Neural cell (in vitro differentiated cells): ENCODE results near the gene TEX2. TPM values are rescaled to one million over a fixed set of nuclear protein-coding genes. Genes with fewer than 3 reads are reported as not detected.

Experiments used
- H2AFZ ChIP-seq: fragments of 200-600, 300-800 bp; sonication (generic), shearing (Covaris generic); 2 replicates; pipeline ENCODE4 v1.6.0; 2014; ENCODE audit warnings: low read depth, mild to moderate bottlenecking, antibody characterized with exemption, low read length, moderate library complexity
- H3F3A ChIP-seq: fragments of 200-600 bp; shearing (Covaris generic); 2 replicates; pipeline ENCODE4 v1.6.1; 2016; ENCODE audit warnings: mild to moderate bottlenecking, moderate library complexity, mixed read lengths, antibody characterized with exemption, low read length; ENCODE audit not compliant: insufficient read depth, poor library complexity, severe bottlenecking
- H3K27ac ChIP-seq: fragments of 200-600, 300-800 bp; sonication (generic), shearing (Covaris generic); 2 replicates; pipeline ENCODE4 v1.5.1; 2014; ENCODE audit warnings: mild to moderate bottlenecking, low read length, moderate library complexity
- H3K27me3 ChIP-seq: fragments of 300-800, 200-600 bp; sonication (generic), shearing (Covaris generic); 2 replicates; pipeline ENCODE4 v1.6.0; 2014; ENCODE audit warnings: mild to moderate bottlenecking, low read depth, low read length, moderate library complexity; ENCODE audit not compliant: insufficient read depth
- H3K36me3 ChIP-seq: fragments of 300-800, 200-600 bp; sonication (generic), shearing (Covaris generic); 2 replicates; pipeline ENCODE4 v1.5.1; 2014; ENCODE audit warnings: mild to moderate bottlenecking, antibody characterized with exemption, low read length, moderate library complexity; ENCODE audit not compliant: insufficient read depth
- H3K4me2 ChIP-seq: fragments of 300-800, 200-600 bp; sonication (generic), shearing (Covaris generic); 2 replicates; pipeline ENCODE4 v1.6.0; 2014; ENCODE audit warnings: mild to moderate bottlenecking, low read length
- H3K4me3 ChIP-seq: fragments of 300-800, 200-600 bp; sonication (generic), shearing (Covaris generic); 2 replicates; pipeline ENCODE4 v1.5.1; 2014; ENCODE audit warnings: mild to moderate bottlenecking, low read length, moderate library complexity
- H3K79me2 ChIP-seq: fragments of 200-600 bp; shearing (Covaris generic); replicated peaks from 2 replicates; pipeline ENCODE4 v1.6.0; 2014; ENCODE audit warnings: mild to moderate bottlenecking, low read length, moderate library complexity; ENCODE audit not compliant: insufficient read depth
- H3K9ac ChIP-seq: fragments of 300-800, 200-600 bp; sonication (generic), shearing (Covaris generic); 2 replicates; pipeline ENCODE4 v1.6.1; 2016; ENCODE audit warnings: mild to moderate bottlenecking, low read length, mixed read lengths
- H3K9me2 ChIP-seq: fragments of 200-600 bp; shearing (Covaris generic); 2 replicates; pipeline ENCODE4 v1.6.1; 2016; ENCODE audit warnings: mild to moderate bottlenecking, low read length, mixed read lengths; ENCODE audit not compliant: insufficient read depth
- H3K9me3 ChIP-seq: fragments of 200-600, 300-800 bp; sonication (generic), shearing (Covaris generic); 2 replicates; pipeline ENCODE4 v1.6.1; 2016; ENCODE audit warnings: mild to moderate bottlenecking, mixed run types, low read length, moderate library complexity, mixed read lengths
- H4K20me1 ChIP-seq: fragments of 200-600 bp; shearing (Covaris generic); 2 replicates; pipeline ENCODE4 v1.6.1; 2016; ENCODE audit warnings: mild to moderate bottlenecking, mixed run types; ENCODE audit not compliant: insufficient read depth
- CTCF ChIP-seq: fragments of 450-650 bp; IDR thresholded peaks from 2 replicates; pipeline ENCODE4 v1.5.1; 2014; ENCODE audit warnings: antibody characterized with exemption, mild to moderate bottlenecking, moderate library complexity; ENCODE audit not compliant: poor library complexity, severe bottlenecking
- EP300 ChIP-seq: fragments of 450-650 bp; conservative IDR thresholded peaks from 2 replicates; pipeline ENCODE4 v1.6.1; 2014; ENCODE audit warnings: antibody characterized with exemption, mild to moderate bottlenecking, moderate library complexity; ENCODE audit not compliant: poor library complexity, severe bottlenecking
- EZH2 ChIP-seq: fragments of 200-600, 300-800 bp; shearing (Covaris generic), sonication (generic); IDR thresholded peaks from 2 replicates; pipeline ENCODE4 v1.6.1; 2014; ENCODE audit warnings: antibody characterized with exemption, low read length, borderline replicate concordance, mild to moderate bottlenecking; ENCODE audit not compliant: insufficient read depth, poor library complexity, severe bottlenecking
- MXI1 ChIP-seq: fragments of 450-650 bp; conservative IDR thresholded peaks from 2 replicates; pipeline ENCODE4 v1.6.1; 2014; ENCODE audit warnings: antibody characterized with exemption, mild to moderate bottlenecking; ENCODE audit not compliant: poor library complexity, severe bottlenecking
- POLR2AphosphoS5 ChIP-seq: IDR thresholded peaks from 2 replicates; pipeline ENCODE4 v1.6.1; 2012
- RAD21 ChIP-seq: fragments of 450-650 bp; conservative IDR thresholded peaks from 2 replicates; pipeline ENCODE4 v1.6.1; 2014; ENCODE audit warnings: antibody characterized with exemption, mild to moderate bottlenecking, moderate library complexity
- REST ChIP-seq: IDR thresholded peaks from 2 replicates; pipeline ENCODE4 v1.6.1; 2012; ENCODE audit warnings: borderline replicate concordance
- SMC3 ChIP-seq: fragments of 450-650 bp; conservative IDR thresholded peaks from 2 replicates; pipeline ENCODE4 v1.6.1; 2014; ENCODE audit warnings: antibody characterized with exemption, mild to moderate bottlenecking, moderate library complexity; ENCODE audit not compliant: poor library complexity
- TAF1 ChIP-seq: IDR thresholded peaks from 2 replicates; pipeline ENCODE4 v1.6.1; 2012; ENCODE audit warnings: low read depth
- polyA plus RNA-seq: library from polyadenylated mRNA; depleted of rRNA; stranded (reverse); fragments of >200 nt; gene quantifications from 2 replicates; pipeline ENCODE4 v1.2.3, GENCODE V29; 2014

Gene TEX2
- polyA plus RNA-seq, 1 donor from 2014 or later = 19.7 TPM

GRCh38 chr17:64163468-64163867 is 99.6 kb downstream of the TEX2 start:
- Histone ChIP-seq H3K4me3 (no peak overlapping the region), H3K4me2 (no peak overlapping the region), H3K9ac (no peak overlapping the region), H3F3A (no peaks in the 10 kb centered on the region), H3K27me3 (no peaks in the 10 kb centered on the region), H2AFZ (no peak overlapping the region), H3K9me2 (no peaks in the 10 kb centered on the region), H3K79me2 (no peaks in the 10 kb centered on the region), H3K36me3 (no peaks in the 10 kb centered on the region), H3K9me3 (no peaks in the 10 kb centered on the region), H4K20me1 (no peaks in the 10 kb centered on the region), H3K27ac (no peak overlapping the region)
- no peak for TF ChIP-seq TAF1
- TF ChIP-seq EP300 = no peak
- no peak for TF ChIP-seq POLR2AphosphoS5
- no peak for TF ChIP-seq SMC3
- no peak for TF ChIP-seq RAD21
- TF ChIP-seq CTCF = no peak

GRCh38 chr17:64162554-64162953 is 100.5 kb downstream of the TEX2 start:
- Histone ChIP-seq H3K27ac (no peak overlapping the region), H3K79me2 (no peaks in the 10 kb centered on the region), H3K27me3 (no peaks in the 10 kb centered on the region), H3K9ac (no peak overlapping the region), H4K20me1 (no peaks in the 10 kb centered on the region), H3K4me3 (no peak overlapping the region), H3K4me2 (no peak overlapping the region), H3K36me3 (no peaks in the 10 kb centered on the region), H3K9me2 (no peaks in the 10 kb centered on the region), H2AFZ (no peak overlapping the region), H3K9me3 (no peaks in the 10 kb centered on the region), H3F3A (no peaks in the 10 kb centered on the region)
- TF ChIP-seq POLR2AphosphoS5 (no peak), SMC3 (no peak), TAF1 (no peak), EP300 (no peak), MXI1 (no peak), CTCF (no peak), RAD21 (no peak), EZH2 (no peak), REST (no peak)
